GM12878 (cell line): Measurements from ENCODE around the gene SLC30A4. TPM values are rescaled to one million over a fixed set of nuclear protein-coding genes. Genes with fewer than 3 reads are reported as not detected.

Experiments used
- BHLHE40 ChIP-seq, 2 experiments: fragments of 450-650 bp in 1 of 2; IDR thresholded peaks; 2 replicates each; pipeline ENCODE4 v1.6.1; 2011 to 2017; ENCODE audit warnings: low read depth in 2 of 2, borderline replicate concordance in 1 of 2, improper control_type of control experiment in 1 of 2, low read length in 1 of 2, mild to moderate bottlenecking in 1 of 2
- CHD1 ChIP-seq: IDR thresholded peaks from 2 replicates; pipeline ENCODE4 v1.6.1; 2012; ENCODE audit warnings: low read depth, low read length, improper control_type of control experiment
- DPF2 ChIP-seq: fragments of 450-650 bp; IDR thresholded peaks from 2 replicates; pipeline ENCODE4 v1.6.1; 2017; ENCODE audit warnings: mild to moderate bottlenecking
- EP300 ChIP-seq, 2 experiments: fragments of 150-350 bp in 1 of 2; IDR thresholded peaks; 2 replicates each; pipeline ENCODE4 v1.6.1; 2011 to 2012; ENCODE audit warnings: low read depth in 2 of 2, low read length in 2 of 2, borderline replicate concordance in 1 of 2, improper control_type of control experiment in 1 of 2, inconsistent platforms in 1 of 2; ENCODE audit not compliant: control insufficient read depth in 1 of 2
- HDGF ChIP-seq: fragments of 450-650 bp; IDR thresholded peaks from 2 replicates; pipeline ENCODE4 v1.6.1; 2016; ENCODE audit warnings: antibody characterized with exemption
- HSF1 ChIP-seq: fragments of 150-350 bp; IDR thresholded peaks from 2 replicates; pipeline ENCODE4 v1.6.1; 2014; ENCODE audit warnings: mild to moderate bottlenecking, low read depth, low read length
- MLLT1 ChIP-seq: fragments of 450-650 bp; IDR thresholded peaks from 2 replicates; pipeline ENCODE4 v1.6.1; 2016; ENCODE audit warnings: mild to moderate bottlenecking
- MTA2 ChIP-seq: fragments of 450-650 bp; IDR thresholded peaks from 2 replicates; pipeline ENCODE4 v1.6.1; 2016; ENCODE audit warnings: low read depth, mild to moderate bottlenecking, moderate library complexity
- MXI1 ChIP-seq: fragments of 150-350 bp; IDR thresholded peaks from 2 replicates; pipeline ENCODE4 v1.6.1; 2011; ENCODE audit warnings: low read depth, mild to moderate bottlenecking, inconsistent platforms, low read length, improper control_type of control experiment
- PBX3 ChIP-seq: IDR thresholded peaks from 2 replicates; pipeline ENCODE4 v1.6.1; 2011; ENCODE audit warnings: mild to moderate bottlenecking, low read depth, low read length, moderate library complexity; ENCODE audit not compliant: insufficient replicate concordance
- POLR2AphosphoS2 ChIP-seq: IDR thresholded peaks from 2 replicates; pipeline ENCODE4 v1.6.1; 2011; ENCODE audit warnings: low read depth, mild to moderate bottlenecking, low read length, improper control_type of control experiment, moderate library complexity
- POU2F2 ChIP-seq: IDR thresholded peaks from 3 replicates; pipeline ENCODE4 v1.6.1; 2011; ENCODE audit warnings: low read depth, mild to moderate bottlenecking, low read length, borderline replicate concordance
- RAD21 ChIP-seq: IDR thresholded peaks from 2 replicates; pipeline ENCODE4 v1.6.1; 2011; ENCODE audit warnings: mild to moderate bottlenecking, low read depth, low read length, moderate library complexity; ENCODE audit not compliant: insufficient read depth
- SMC3 ChIP-seq: IDR thresholded peaks from 2 replicates; pipeline ENCODE4 v1.6.1; 2011; ENCODE audit warnings: low read length, improper control_type of control experiment, borderline replicate concordance
- SPI1 ChIP-seq: IDR thresholded peaks from 2 replicates; pipeline ENCODE4 v1.6.1; 2011; ENCODE audit warnings: low read depth, mild to moderate bottlenecking, low read length, moderate library complexity, borderline replicate concordance; ENCODE audit not compliant: insufficient read depth
- SREBF1 ChIP-seq: IDR thresholded peaks from 2 replicates; pipeline ENCODE4 v1.6.1; 2012; ENCODE audit warnings: mild to moderate bottlenecking, low read length
- ZNF384 ChIP-seq: IDR thresholded peaks from 2 replicates; pipeline ENCODE4 v1.6.1; 2012; ENCODE audit warnings: low read depth, mild to moderate bottlenecking, low read length, improper control_type of control experiment, borderline replicate concordance
- polyA plus RNA-seq, 11 experiments: library from polyadenylated mRNA; depleted of rRNA in 4 of 11; unstranded in 6 of 11; stranded (reverse) in 5 of 11; fragments of >200 nt; fragmentation: Nextera tagmentation in 4 of 11; fragmentation: Illumina TruSeq in 1 of 11; extraction: Ambion mirVana in 4 of 11; extraction: Trizol in 1 of 11; gene quantifications; 1 replicate in 1 of 11; 2 replicates in 10 of 11; pipeline versions ENCODE4 v1.2.1 to v1.2.3, GENCODE V29; 2011 to 2016; ENCODE audit warnings: inconsistent platforms in 2 of 11, missing spikeins in 2 of 11, low read depth in 1 of 11
- total RNA-seq, 4 experiments: library from RNA; depleted of rRNA in 3 of 4; stranded (reverse); fragments of >200 nt in 3 of 4; fragmentation: Illumina TruSeq in 1 of 4; extraction: Trizol in 1 of 4; gene quantifications; 2 replicates each; pipeline versions ENCODE4 v1.2.1 to v1.2.3, GENCODE V29; 2013 to 2021
- TF ChIP-seq, protein P1 (sequence below): fragments of 450-650 bp; IDR thresholded peaks from 2 replicates; pipeline ENCODE4 v1.6.1; 2017; ENCODE audit warnings: mild to moderate bottlenecking, low read depth, inconsistent platforms; ENCODE audit not compliant: poor library complexity, severe bottlenecking
- TF ChIP-seq, protein P2 (sequence below): fragments of 450-650 bp; IDR thresholded peaks from 2 replicates; pipeline ENCODE4 v1.6.1; 2018; ENCODE audit warnings: mild to moderate bottlenecking, low read depth, moderate library complexity; ENCODE audit not compliant: partially characterized antibody

Gene SLC30A4
- total and polyA plus RNA-seq, 10 of the 15 experiments (the other 5 are each of a cell fraction or from before 2014, with no cell fraction given) = 0.05 to 0.31 (median 0.20) TPM

DNA sequence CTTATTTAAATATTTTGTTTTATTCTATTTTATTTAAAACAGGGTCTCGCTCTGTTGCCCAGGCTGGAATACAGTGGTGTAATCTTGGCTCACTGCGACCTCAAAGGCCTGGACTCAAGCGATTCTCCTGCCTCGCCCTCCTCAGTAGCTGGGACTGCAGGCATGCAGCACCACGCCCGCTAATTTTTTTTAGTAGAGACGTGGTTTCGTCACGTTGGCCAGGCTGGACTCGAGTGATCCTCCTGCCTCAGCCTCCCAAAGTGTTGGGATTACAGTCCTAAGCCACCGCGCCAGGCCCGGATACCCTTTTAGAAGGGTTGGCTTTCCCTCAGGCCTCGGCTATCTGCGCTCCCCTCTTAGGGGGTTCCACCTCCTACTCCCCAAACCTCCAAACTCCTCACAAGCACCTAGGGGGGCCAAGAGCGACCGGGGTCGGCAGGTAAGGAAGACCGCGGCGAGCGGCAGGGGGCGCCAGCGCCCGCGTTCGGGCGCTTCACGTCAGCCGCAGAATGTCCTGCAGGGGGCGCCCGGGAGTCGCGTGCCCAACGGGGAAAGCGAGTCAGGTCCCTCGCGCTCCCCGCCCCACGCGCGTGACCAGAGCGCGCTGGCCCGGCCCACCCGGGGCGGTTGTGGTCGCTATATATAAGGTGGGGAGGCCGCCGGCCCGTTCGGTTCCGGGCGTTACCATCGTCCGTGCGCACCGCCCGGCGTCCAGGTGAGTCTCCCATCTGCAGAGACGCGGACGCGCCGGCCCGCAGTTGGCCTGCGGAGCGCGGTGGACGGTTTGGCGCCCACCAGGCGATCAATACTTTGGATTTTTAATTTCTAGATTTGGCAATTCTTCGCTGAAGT is 92.4 kb downstream of the SLC30A4 start (continued):
- TF ChIP-seq, protein P1, sequence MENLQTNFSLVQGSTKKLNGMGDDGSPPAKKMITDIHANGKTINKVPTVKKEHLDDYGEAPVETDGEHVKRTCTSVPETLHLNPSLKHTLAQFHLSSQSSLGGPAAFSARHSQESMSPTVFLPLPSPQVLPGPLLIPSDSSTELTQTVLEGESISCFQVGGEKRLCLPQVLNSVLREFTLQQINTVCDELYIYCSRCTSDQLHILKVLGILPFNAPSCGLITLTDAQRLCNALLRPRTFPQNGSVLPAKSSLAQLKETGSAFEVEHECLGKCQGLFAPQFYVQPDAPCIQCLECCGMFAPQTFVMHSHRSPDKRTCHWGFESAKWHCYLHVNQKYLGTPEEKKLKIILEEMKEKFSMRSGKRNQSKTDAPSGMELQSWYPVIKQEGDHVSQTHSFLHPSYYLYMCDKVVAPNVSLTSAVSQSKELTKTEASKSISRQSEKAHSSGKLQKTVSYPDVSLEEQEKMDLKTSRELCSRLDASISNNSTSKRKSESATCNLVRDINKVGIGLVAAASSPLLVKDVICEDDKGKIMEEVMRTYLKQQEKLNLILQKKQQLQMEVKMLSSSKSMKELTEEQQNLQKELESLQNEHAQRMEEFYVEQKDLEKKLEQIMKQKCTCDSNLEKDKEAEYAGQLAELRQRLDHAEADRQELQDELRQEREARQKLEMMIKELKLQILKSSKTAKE = no peak
- TF ChIP-seq ZNF384 (no peak), DPF2 (peak; percentile 63; the same call in 1 of the 2 replicates), MXI1 (no peak), SPI1 (no peak), EP300 (IDR thresholded peaks at IDR 0.05; ENCODE audit: borderline replicate concordance in 1 of 2, control insufficient read depth in 1 of 2, low read depth in 2 of 2, low read length in 2 of 2) (no peak), SREBF1 (no peak), MTA2 (no peak), PBX3 (no peak), RAD21 (peak; percentile 79), HSF1 (no peak), HDGF (no peak), CHD1 (no peak), SMC3 (peak; percentile 98), POLR2AphosphoS2 (no peak), MLLT1 (no peak), POU2F2 (no peak), BHLHE40 (IDR thresholded peaks at IDR 0.05; ENCODE audit: borderline replicate concordance in 1 of 2, low read depth in 2 of 2, low read length in 1 of 2) (peak; percentile 63 to 81; a peak in 3 of 4 replicates)
- TF ChIP-seq, protein P2, sequence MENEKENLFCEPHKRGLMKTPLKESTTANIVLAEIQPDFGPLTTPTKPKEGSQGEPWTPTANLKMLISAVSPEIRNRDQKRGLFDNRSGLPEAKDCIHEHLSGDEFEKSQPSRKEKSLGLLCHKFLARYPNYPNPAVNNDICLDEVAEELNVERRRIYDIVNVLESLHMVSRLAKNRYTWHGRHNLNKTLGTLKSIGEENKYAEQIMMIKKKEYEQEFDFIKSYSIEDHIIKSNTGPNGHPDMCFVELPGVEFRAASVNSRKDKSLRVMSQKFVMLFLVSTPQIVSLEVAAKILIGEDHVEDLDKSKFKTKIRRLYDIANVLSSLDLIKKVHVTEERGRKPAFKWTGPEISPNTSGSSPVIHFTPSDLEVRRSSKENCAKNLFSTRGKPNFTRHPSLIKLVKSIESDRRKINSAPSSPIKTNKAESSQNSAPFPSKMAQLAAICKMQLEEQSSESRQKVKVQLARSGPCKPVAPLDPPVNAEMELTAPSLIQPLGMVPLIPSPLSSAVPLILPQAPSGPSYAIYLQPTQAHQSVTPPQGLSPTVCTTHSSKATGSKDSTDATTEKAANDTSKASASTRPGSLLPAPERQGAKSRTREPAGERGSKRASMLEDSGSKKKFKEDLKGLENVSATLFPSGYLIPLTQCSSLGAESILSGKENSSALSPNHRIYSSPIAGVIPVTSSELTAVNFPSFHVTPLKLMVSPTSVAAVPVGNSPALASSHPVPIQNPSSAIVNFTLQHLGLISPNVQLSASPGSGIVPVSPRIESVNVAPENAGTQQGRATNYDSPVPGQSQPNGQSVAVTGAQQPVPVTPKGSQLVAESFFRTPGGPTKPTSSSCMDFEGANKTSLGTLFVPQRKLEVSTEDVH = no peak
